Measurements from ENCODE around the gene KIF12.
"Not testable (repeated sequence)": the region's sequence is repeated elsewhere in the genome, so short reads cannot be mapped to it uniquely, and the experiment has no call there.

KIF12 gene

GRCh38 chr9:114098936-114099668 is at the start of gene KIF12:
TSS of gene KIF12 (minus strand) at chr9:114099292. CDS start at chr9:114099276, 16 bp downstream.
- no peak for DNase-seq

- DNase-seq, result no peak
Measured at GRCh38 chr9:114146735-114147134, 47.6 kb upstream of the KIF12 start.

- DNase-seq, result no peak
Measured at GRCh38 chr9:114143234-114143633, 44.1 kb upstream of the KIF12 start.

GRCh38 chr9:114141553-114142402 is 42.7 kb upstream of the KIF12 start:
- no peak for DNase-seq

GRCh38 chr9:114140850-114141249 is 41.8 kb upstream of the KIF12 start:
- DNase-seq, result no peak

GRCh38 chr9:114140401-114140800 is 41.3 kb upstream of the KIF12 start:
- no peak for DNase-seq

- DNase-seq, result no peak
Measured at GRCh38 chr9:114139071-114139470, 40.0 kb upstream of the KIF12 start.

GRCh38 chr9:114138552-114138971 is 39.5 kb upstream of the KIF12 start:
- no peak for DNase-seq

- DNase-seq, result no peak
Measured at GRCh38 chr9:114137831-114138230, 38.7 kb upstream of the KIF12 start.

GRCh38 chr9:114134827-114135396 is 35.8 kb upstream of the KIF12 start:
- no peak for DNase-seq

- DNase-seq, result no peak
Measured at GRCh38 chr9:114132550-114132918, 33.4 kb upstream of the KIF12 start.

- no peak for DNase-seq
Measured at GRCh38 chr9:114131808-114132549, 32.9 kb upstream of the KIF12 start.

- DNase-seq, result no peak
Measured at GRCh38 chr9:114130624-114131277, 31.7 kb upstream of the KIF12 start.

GRCh38 chr9:114130141-114130540 is 31.0 kb upstream of the KIF12 start:
- DNase-seq, result no peak

GRCh38 chr9:114128759-114129158 is 29.7 kb upstream of the KIF12 start:
- not testable (repeated sequence) for DNase-seq

GRCh38 chr9:114126247-114127060 is 27.4 kb upstream of the KIF12 start:
- no peak for DNase-seq

GRCh38 chr9:114125476-114126013 is 26.5 kb upstream of the KIF12 start:
- DNase-seq, result no peak

- no peak for DNase-seq
Measured at GRCh38 chr9:114124666-114125475, 25.8 kb upstream of the KIF12 start.

GRCh38 chr9:114124138-114124537 is 25.0 kb upstream of the KIF12 start:
- no peak for DNase-seq

All from stimulated activated CD4-positive, alpha-beta T cell treated with anti-CD3 and anti-CD28 coated beads, Interleukin-4, amount 100 ng/mL, for 4 hours (primary cell).